CD4-positive, alpha-beta memory T cell (primary cell): ENCODE results near the gene DDX4. TPM values are rescaled to one million over a fixed set of nuclear protein-coding genes. Genes with fewer than 3 reads are reported as not detected.
"Not testable (repeated sequence)": the region's sequence is repeated elsewhere in the genome, so short reads cannot be mapped to it uniquely, and the experiment has no call there.

ENCODE experiments used
- CTCF ChIA-PET: fragments of 350-600 bp; sonication (Branson Sonifier 250); formaldehyde crosslinking; loops from one replicate; lab custom pipeline; 2021; ENCODE audit warnings: inconsistent platforms; ENCODE audit not compliant: partially characterized antibody; lab: Charles Lee
- POLR2A ChIA-PET: fragments of 350-600 bp; sonication (Branson Sonifier 250); formaldehyde crosslinking; loops from one replicate; lab custom pipeline; 2021; ENCODE audit not compliant: partially characterized antibody; lab: Charles Lee
- DNase-seq, 5 donors: peaks; one replicate each; pipeline versions ENCODE4 v3.0.0 to v3.0.0-alpha.2; 2020 to 2022; ENCODE audit warnings: mixed read lengths in 1 of 5
- H3K27ac ChIP-seq: one replicate; pipeline ENCODE4 v1.7.0; 2013; ENCODE audit warnings: low read depth, low read length
- H3K27me3 ChIP-seq: 2 replicates; pipeline ENCODE4 v1.7.0; 2013; ENCODE audit warnings: mild to moderate bottlenecking, low read length, moderate library complexity; ENCODE audit not compliant: insufficient read depth
- H3K36me3 ChIP-seq: 2 replicates; pipeline ENCODE4 v1.7.0; 2013; ENCODE audit warnings: mild to moderate bottlenecking, low read length, moderate library complexity; ENCODE audit not compliant: insufficient read depth
- H3K4me1 ChIP-seq: 2 replicates; pipeline ENCODE4 v1.7.0; 2013; ENCODE audit warnings: mild to moderate bottlenecking, low read length, moderate library complexity; ENCODE audit not compliant: insufficient read depth
- H3K4me3 ChIP-seq, 2 donors: one replicate each; pipeline ENCODE4 v1.7.0; 2013; ENCODE audit warnings: low read length in 2 of 2, mild to moderate bottlenecking in 1 of 2
- H3K9me3 ChIP-seq, 2 donors: one replicate each; pipeline ENCODE4 v1.7.0; 2013; ENCODE audit warnings: low read length in 2 of 2, control low read depth in 1 of 2; ENCODE audit not compliant: control insufficient read depth in 1 of 2
- H3K27ac Mint-ChIP-seq, 7 donors: one replicate each; pipeline ENCODE4 v1.8.0; 2020 to 2021; ENCODE audit warnings: mixed read lengths in 7 of 7, mild to moderate bottlenecking in 6 of 7, inconsistent platforms in 3 of 7, moderate library complexity in 3 of 7
- H3K27me3 Mint-ChIP-seq, 2 donors: one replicate each; pipeline ENCODE4 v1.8.0; 2020 to 2021; ENCODE audit warnings: mixed read lengths in 2 of 2
- H3K36me3 Mint-ChIP-seq, 2 donors: one replicate each; pipeline ENCODE4 v1.8.0; 2020 to 2021; ENCODE audit warnings: mixed read lengths in 2 of 2, inconsistent platforms in 1 of 2, mild to moderate bottlenecking in 1 of 2
- H3K4me1 Mint-ChIP-seq, 4 donors: one replicate each; pipeline ENCODE4 v1.8.0; 2020 to 2021; ENCODE audit warnings: mixed read lengths in 4 of 4, mild to moderate bottlenecking in 1 of 4
- H3K4me3 Mint-ChIP-seq, 8 donors: one replicate each; pipeline ENCODE4 v1.8.0; 2020 to 2021; ENCODE audit warnings: mixed read lengths in 8 of 8, mild to moderate bottlenecking in 7 of 8, moderate library complexity in 6 of 8, inconsistent platforms in 3 of 8
- H3K9me3 Mint-ChIP-seq, 8 donors: one replicate each; pipeline ENCODE4 v1.8.0; 2020 to 2021; ENCODE audit warnings: mixed read lengths in 8 of 8, mild to moderate bottlenecking in 5 of 8, inconsistent platforms in 3 of 8, moderate library complexity in 1 of 8
- intact Hi-C: fragments of 100-400 bp; cut with micrococcal nuclease; formaldehyde crosslinking; loops from one replicate; pipeline ENCODE4 v1.15.1; 2023
- polyA plus RNA-seq, 2 donors: library from polyadenylated mRNA; unstranded; fragments of 300-500 nt; fragmentation: Illumina TruSeq; gene quantifications; one replicate each; pipeline ENCODE4 v1.2.3, GENCODE V29; 2021
- total RNA-seq, 2 experiments: library from RNA; stranded (reverse); gene quantifications; one replicate each; pipeline ENCODE4 v1.2.3, GENCODE V29; 2021

The DDX4 gene
- total and polyA plus RNA-seq, 4 experiments from 2014 or later, result not detected

DNA sequence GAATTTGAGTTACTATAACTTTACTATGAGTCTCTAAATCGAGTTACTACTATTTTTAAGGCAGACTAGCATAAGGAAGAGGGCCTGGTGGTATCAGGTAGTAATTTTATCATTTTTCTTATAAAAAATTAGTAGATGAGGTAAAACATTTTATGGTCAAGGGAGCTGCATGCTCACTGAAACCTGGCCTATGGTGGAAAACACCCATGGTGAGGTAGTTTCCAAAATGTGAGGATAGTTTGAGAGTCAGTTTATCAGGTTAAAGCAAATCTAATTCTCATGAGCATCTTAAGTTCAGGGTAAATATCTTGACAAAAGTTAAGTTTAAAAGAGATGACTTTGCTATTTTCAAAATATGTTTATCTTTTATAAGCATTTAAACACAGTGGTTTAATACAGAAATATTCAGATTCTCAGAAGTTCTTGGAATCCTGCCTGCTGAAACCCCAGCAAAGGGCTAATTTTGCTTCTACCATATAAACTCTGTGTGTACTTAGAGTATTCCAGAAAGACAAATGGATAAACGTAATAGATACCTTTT is 10.0 kb downstream of the DDX4 start:
- H3K36me3 ChIP-seq, result no peaks in the 10 kb centered on the region
- intact Hi-C loops, result no loop called here
- H3K27ac ChIP-seq, result no peak overlapping the region
- ChIA-PET POLR2A (no interaction called here), CTCF (no interaction called here)
- no peaks in the 10 kb centered on the region for H3K27me3 ChIP-seq
- H3K4me3 ChIP-seq, result no peak overlapping the region
- H3K4me1 Mint-ChIP-seq, result no peaks in the 10 kb centered on the region
- no peak overlapping the region for H3K27ac Mint-ChIP-seq
- no peak for DNase-seq
- H3K36me3 Mint-ChIP-seq, result no peaks in the 10 kb centered on the region
- no peaks in the 10 kb centered on the region for H3K9me3 Mint-ChIP-seq
- H3K4me3 Mint-ChIP-seq, result no peak overlapping the region
- no peaks in the 10 kb centered on the region for H3K4me1 ChIP-seq
- no peaks in the 10 kb centered on the region for H3K9me3 ChIP-seq
- H3K27me3 Mint-ChIP-seq, result peaks cover 2 to 5% of the 10 kb centered on the region in 2 donors

DNA sequence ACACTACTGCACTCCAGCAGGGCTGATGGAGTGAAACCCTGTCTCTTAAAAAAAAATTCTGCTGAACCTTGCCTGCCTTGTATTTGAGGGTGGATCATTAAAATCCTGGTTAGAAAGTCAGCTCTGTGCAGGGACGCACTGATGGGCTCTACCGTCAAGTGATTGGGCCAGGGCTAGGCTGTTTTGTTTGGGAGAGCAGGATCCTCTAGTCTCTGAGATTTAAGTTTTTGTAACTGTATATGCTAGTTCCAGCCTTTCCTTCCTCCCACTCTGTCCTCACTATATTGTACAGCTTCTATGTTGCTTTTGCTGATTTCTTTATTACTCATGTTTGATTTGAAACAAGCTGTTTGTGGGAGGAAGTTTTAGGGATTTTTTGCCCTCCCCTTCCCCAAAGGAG is 11.5 kb downstream of the DDX4 start:
- H3K27me3 ChIP-seq, result no peaks in the 10 kb centered on the region
- H3K4me3 Mint-ChIP-seq, result no peak overlapping the region
- H3K4me3 ChIP-seq, result no peak overlapping the region
- H3K27ac Mint-ChIP-seq, result no peak overlapping the region
- ChIA-PET CTCF (no interaction called here), POLR2A (no interaction called here)
- no peak overlapping the region for H3K27ac ChIP-seq
- no peaks in the 10 kb centered on the region for H3K36me3 ChIP-seq
- H3K9me3 ChIP-seq, result no peaks in the 10 kb centered on the region
- intact Hi-C loops, result no loop called here
- DNase-seq, result no peak
- no peaks in the 10 kb centered on the region for H3K36me3 Mint-ChIP-seq
- H3K9me3 Mint-ChIP-seq, result peaks cover 0 to 5% (median 0%) of the 10 kb centered on the region in 8 donors
- H3K4me1 ChIP-seq, result no peaks in the 10 kb centered on the region
- H3K27me3 Mint-ChIP-seq, result peaks cover 0 to 5% of the 10 kb centered on the region in 2 donors
- no peaks in the 10 kb centered on the region for H3K4me1 Mint-ChIP-seq

DNA sequence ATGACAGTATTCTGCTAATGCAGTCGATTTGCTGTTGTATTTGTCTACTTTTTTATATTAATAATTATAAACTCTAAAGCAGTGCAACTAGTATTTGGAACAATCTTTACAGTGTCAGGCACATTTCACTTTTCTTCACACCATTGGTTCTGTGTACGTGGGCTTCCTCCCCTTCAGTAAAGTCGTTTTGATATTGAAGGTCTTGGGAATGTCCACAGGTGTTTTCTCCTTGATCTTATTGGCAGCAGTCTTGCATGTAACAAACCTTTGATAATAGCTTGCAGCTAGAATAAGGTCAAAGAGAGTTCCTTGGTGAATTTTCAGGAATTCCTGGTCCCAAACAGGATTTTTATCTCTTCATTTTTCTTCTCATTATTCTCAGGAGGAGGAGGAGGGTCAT is 12.2 kb downstream of the DDX4 start:
- Mint-ChIP-seq H3K9me3 (peaks cover 0 to 5% (median 0%) of the 10 kb centered on the region in 8 donors), H3K4me3 (no peak overlapping the region), H3K27me3 (peaks cover 0 to 5% of the 10 kb centered on the region in 2 donors), H3K27ac (no peak overlapping the region), H3K36me3 (no peaks in the 10 kb centered on the region), H3K4me1 (no peaks in the 10 kb centered on the region)
- ChIA-PET POLR2A (no interaction called here), CTCF (no interaction called here)
- intact Hi-C loops, result no loop called here
- DNase-seq, result no peak
- no peak overlapping the region for H3K4me3 ChIP-seq
- H3K27ac ChIP-seq, result no peak overlapping the region
- H3K27me3 ChIP-seq, result no peaks in the 10 kb centered on the region
- no peaks in the 10 kb centered on the region for H3K9me3 ChIP-seq
- no peaks in the 10 kb centered on the region for H3K4me1 ChIP-seq
- H3K36me3 ChIP-seq, result no peaks in the 10 kb centered on the region

DNA sequence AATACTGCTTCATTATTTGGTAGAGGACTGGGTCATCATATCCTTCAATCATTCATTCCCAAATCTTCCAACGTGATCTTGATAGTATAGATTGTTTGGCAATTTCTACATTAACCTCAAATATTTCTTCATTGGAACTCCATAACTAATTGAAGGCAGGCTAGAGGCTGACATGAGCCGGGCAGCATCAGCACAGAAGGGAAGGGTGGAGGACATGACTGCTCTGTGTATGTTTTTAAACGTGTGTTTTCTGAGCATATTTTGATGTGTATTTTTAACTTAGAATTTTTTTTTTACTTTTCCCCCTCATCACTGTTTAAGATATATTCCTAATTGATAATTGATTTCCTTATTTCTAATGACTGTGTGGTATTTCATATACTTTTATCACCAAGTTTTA is 12.6 kb downstream of the DDX4 start:
- no peaks in the 10 kb centered on the region for H3K4me1 Mint-ChIP-seq
- Histone ChIP-seq H3K4me3 (no peak overlapping the region), H3K36me3 (no peaks in the 10 kb centered on the region), H3K27me3 (no peaks in the 10 kb centered on the region), H3K4me1 (no peaks in the 10 kb centered on the region), H3K27ac (no peak overlapping the region), H3K9me3 (no peaks in the 10 kb centered on the region)
- H3K27ac Mint-ChIP-seq, result no peak overlapping the region
- H3K9me3 Mint-ChIP-seq, result peaks cover 0 to 5% (median 0%) of the 10 kb centered on the region in 8 donors
- peaks cover 0 to 5% of the 10 kb centered on the region in 2 donors for H3K27me3 Mint-ChIP-seq
- ChIA-PET POLR2A (no interaction called here), CTCF (no interaction called here)
- H3K4me3 Mint-ChIP-seq, result no peak overlapping the region
- no peak for DNase-seq
- intact Hi-C loops, result no loop called here
- H3K36me3 Mint-ChIP-seq, result no peaks in the 10 kb centered on the region

DNA sequence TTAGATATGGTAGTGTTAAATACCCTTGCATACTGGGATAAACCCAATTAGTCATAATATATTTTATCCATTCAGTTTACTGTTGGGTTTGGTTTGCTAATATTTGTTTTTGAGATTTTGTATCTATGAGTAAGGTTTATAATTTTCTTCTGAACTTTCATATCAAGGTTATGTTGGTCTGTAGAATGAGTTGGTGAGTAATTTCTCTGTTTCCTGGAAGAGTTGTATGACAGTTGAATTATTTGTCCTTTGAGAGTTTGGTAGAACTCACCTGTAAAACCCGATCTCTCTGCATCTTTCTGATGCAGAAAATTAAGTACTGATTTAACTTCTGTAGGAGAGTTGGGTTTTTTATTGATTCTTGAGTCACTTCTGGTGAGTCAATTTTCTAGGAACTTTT is 20.4 kb downstream of the DDX4 start:
- Mint-ChIP-seq H3K4me3 (no peak overlapping the region), H3K36me3 (no peaks in the 10 kb centered on the region), H3K27ac (no peak overlapping the region), H3K4me1 (peaks cover 0 to 5% (median under 1%) of the 10 kb centered on the region in 4 donors), H3K9me3 (peaks cover 0 to 2% (median 0%) of the 10 kb centered on the region in 8 donors), H3K27me3 (peaks cover 6 to 10% of the 10 kb centered on the region in 2 donors)
- intact Hi-C loops, result no loop called here
- H3K4me3 ChIP-seq, result no peak overlapping the region
- H3K27ac ChIP-seq, result no peak overlapping the region
- no peaks in the 10 kb centered on the region for H3K27me3 ChIP-seq
- H3K36me3 ChIP-seq, result no peaks in the 10 kb centered on the region
- no peaks in the 10 kb centered on the region for H3K4me1 ChIP-seq
- DNase-seq, result no peak
- ChIA-PET CTCF (no interaction called here), POLR2A (no interaction called here)
- H3K9me3 ChIP-seq, result no peaks in the 10 kb centered on the region

DNA sequence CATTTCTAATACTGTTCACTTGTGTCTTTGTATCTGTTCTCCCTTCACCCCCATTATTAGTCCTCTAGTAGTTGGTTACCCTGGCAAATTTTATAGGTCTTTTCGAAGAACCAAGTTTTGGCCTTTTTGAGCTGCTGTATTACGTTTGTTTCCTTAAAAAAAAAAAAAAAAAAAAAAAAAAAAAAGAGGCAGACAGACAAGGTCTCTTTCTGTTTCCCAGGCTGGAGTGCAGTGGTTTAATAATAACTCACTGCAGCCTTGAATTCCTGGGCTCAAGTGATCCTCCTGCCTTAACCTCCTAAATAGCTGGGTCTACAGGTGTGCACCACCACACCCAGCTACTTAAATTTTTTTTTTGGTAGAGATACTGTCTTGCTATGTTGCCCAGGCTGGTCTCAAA is 20.9 kb downstream of the DDX4 start:
- H3K27ac ChIP-seq, result no peak overlapping the region
- intact Hi-C loops, result no loop called here
- no peak overlapping the region for H3K4me3 Mint-ChIP-seq
- peaks cover 6 to 10% of the 10 kb centered on the region in 2 donors for H3K27me3 Mint-ChIP-seq
- peaks cover 4 to 10% (median 5%) of the 10 kb centered on the region in 4 donors for H3K4me1 Mint-ChIP-seq
- H3K9me3 Mint-ChIP-seq, result peaks cover 0 to 2% (median 0%) of the 10 kb centered on the region in 8 donors
- H3K27me3 ChIP-seq, result no peaks in the 10 kb centered on the region
- no peaks in the 10 kb centered on the region for H3K36me3 ChIP-seq
- DNase-seq, result no peak
- ChIA-PET CTCF (no interaction called here), POLR2A (no interaction called here)
- no peaks in the 10 kb centered on the region for H3K36me3 Mint-ChIP-seq
- H3K27ac Mint-ChIP-seq, result no peak overlapping the region
- H3K4me1 ChIP-seq, result peaks cover 5% of the 10 kb centered on the region
- no peak overlapping the region for H3K4me3 ChIP-seq
- no peaks in the 10 kb centered on the region for H3K9me3 ChIP-seq

DNA sequence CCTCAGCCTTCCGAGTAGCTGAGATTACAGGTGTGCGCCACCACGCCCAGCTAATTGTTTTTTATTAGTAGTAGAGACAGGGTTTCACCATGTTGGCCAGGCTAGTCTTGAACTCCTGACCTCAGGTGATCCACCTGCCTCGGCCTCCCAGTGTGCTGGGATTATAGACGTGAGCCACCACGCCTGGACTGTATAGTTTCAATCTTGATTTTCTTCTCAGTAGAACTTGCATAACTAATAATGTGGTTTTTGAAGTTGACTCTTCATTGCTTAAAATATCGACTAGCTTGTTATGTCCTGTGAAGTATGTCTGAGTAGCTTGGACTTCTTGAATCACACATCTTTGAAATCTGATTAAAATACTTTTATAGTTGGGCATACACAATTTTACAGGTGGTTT is 23.9 kb downstream of the DDX4 start:
- H3K4me3 Mint-ChIP-seq, POLR2A ChIA-PET, H3K4me3 ChIP-seq, DNase-seq, H3K9me3 Mint-ChIP-seq, H3K27ac Mint-ChIP-seq, H3K9me3 ChIP-seq, H3K27ac ChIP-seq, H3K27me3 ChIP-seq, H3K36me3 Mint-ChIP-seq, CTCF ChIA-PET, H3K36me3 ChIP-seq, intact Hi-C loops, H3K27me3 Mint-ChIP-seq: not testable (repeated sequence)
- peaks cover 15% of the 10 kb centered on the region for H3K4me1 ChIP-seq
- H3K4me1 Mint-ChIP-seq, result peaks cover 15 to 28% (median 18%) of the 10 kb centered on the region in 4 donors
